ENCODE data around the gene TBC1D8.

GRCh38 chr2:100987536-100987935, 163.6 kb downstream of the TBC1D8 start:
- TF ChIP-seq CTCF (IDR thresholded peaks at IDR 0.05): no peak
- no peak for TF ChIP-seq POLR2A (IDR thresholded peaks at IDR 0.05)
